Colon (tissue), 2 donors: ENCODE data around the gene GPR139.

Source experiments
- FAIRE-seq: peaks from 2 replicates; lab custom pipeline; 2012; peaks lifted over from hg19 to GRCh38; lab: Jason Lieb, UNC
- donor health status: control.
- donor health status: control.

The GPR139 gene

GRCh38 chr16:20053336-20053735, 20.4 kb downstream of the GPR139 start:
- no peak for FAIRE-seq

- FAIRE-seq = no peak
These were observed 22.1 kb downstream of the GPR139 start for GRCh38 chr16:20051611-20052010.

GRCh38 chr16:20051147-20051546, 22.5 kb downstream of the GPR139 start:
- no peak for FAIRE-seq

GRCh38 chr16:20049831-20050230, 23.9 kb downstream of the GPR139 start:
- FAIRE-seq = no peak

GRCh38 chr16:20045886-20046285, 27.8 kb downstream of the GPR139 start:
- FAIRE-seq = no peak

GRCh38 chr16:20042848-20043247, 30.8 kb downstream of the GPR139 start:
- FAIRE-seq = no peak

GRCh38 chr16:20041924-20042596, 31.6 kb downstream of the GPR139 start:
- no peak for FAIRE-seq

GRCh38 chr16:20040011-20040410, 33.7 kb downstream of the GPR139 start:
- FAIRE-seq = no peak

- no peak for FAIRE-seq
These were observed 44.1 kb downstream of the GPR139 start for GRCh38 chr16:20029611-20030010.

- no peak for FAIRE-seq
These were observed 47.2 kb downstream of the GPR139 start for GRCh38 chr16:20026361-20027072.

GRCh38 chr16:20023190-20023589, 50.5 kb downstream of the GPR139 start:
- no peak for FAIRE-seq

- FAIRE-seq = no peak
These were observed 52.7 kb downstream of the GPR139 start for GRCh38 chr16:20020976-20021375.

- no peak for FAIRE-seq
These were observed 53.6 kb downstream of the GPR139 start for GRCh38 chr16:20020083-20020482.

GRCh38 chr16:20016234-20016633, 57.5 kb downstream of the GPR139 start:
- FAIRE-seq = no peak

GRCh38 chr16:20004931-20005330, 68.8 kb downstream of the GPR139 start:
- no peak for FAIRE-seq

GRCh38 chr16:20002936-20003335, 70.8 kb downstream of the GPR139 start:
- FAIRE-seq = no peak

GRCh38 chr16:20001856-20002707, 71.6 kb downstream of the GPR139 start:
- FAIRE-seq = no peak

- no peak for FAIRE-seq
These were observed 76.0 kb downstream of the GPR139 start for GRCh38 chr16:19997734-19998133.

GRCh38 chr16:19997264-19997663, 76.4 kb downstream of the GPR139 start:
- FAIRE-seq = no peak

GRCh38 chr16:19994466-19995170, 79.1 kb downstream of the GPR139 start:
- FAIRE-seq = no peak

- no peak for FAIRE-seq
These were observed 82.1 kb downstream of the GPR139 start for GRCh38 chr16:19991614-19992013.

- no peak for FAIRE-seq
These were observed 89.6 kb downstream of the GPR139 start for GRCh38 chr16:19984135-19984534.
